K562 (cell line): Measurements from ENCODE around the gene JUNB. TPM values are rescaled to one million over a fixed set of nuclear protein-coding genes. Genes with fewer than 3 reads are reported as not detected.

ENCODE experiments used
- CREB3L1 ChIP-seq: fragments of 450-650 bp; IDR thresholded peaks from 2 replicates; pipeline ENCODE4 v1.6.1; 2014; ENCODE audit warnings: low read depth, mild to moderate bottlenecking, moderate library complexity, borderline replicate concordance
- FOSL1 ChIP-seq: fragments of 200-800 bp; sonication (Bioruptor generic); conservative IDR thresholded peaks from 2 replicates; pipeline ENCODE4 v1.6.1; 2016; ENCODE audit warnings: missing genetic modification characterization, missing compliant biosample characterization
- FOXP4 ChIP-seq: sonication (generic); formaldehyde crosslinking; IDR thresholded peaks from 2 replicates; pipeline ENCODE4 v1.8.0; 2022; ENCODE audit warnings: mild to moderate bottlenecking, missing genetic modification reagents, borderline replicate concordance
- HNRNPK ChIP-seq: fragments of 200-400 bp; formaldehyde crosslinking; IDR thresholded peaks from one replicate; pipeline ENCODE4 v1.6.1; 2018; ENCODE audit warnings: mild to moderate bottlenecking, low read depth, low read length; ENCODE audit not compliant: poor library complexity, severe bottlenecking
- HOMEZ ChIP-seq: fragments of 250-450 bp; sonication (Bioruptor Pico); IDR thresholded peaks from 2 replicates; pipeline ENCODE4 v1.4.0; 2020; ENCODE audit warnings: mild to moderate bottlenecking, moderate library complexity
- KAT7 ChIP-seq: sonication (generic); formaldehyde crosslinking; IDR thresholded peaks from 2 replicates; pipeline ENCODE4 v1.8.0; 2022; ENCODE audit warnings: missing genetic modification reagents, mild to moderate bottlenecking, borderline replicate concordance
- LEF1 ChIP-seq: fragments of 450-650 bp; IDR thresholded peaks from 2 replicates; pipeline ENCODE4 v1.6.1; 2016; ENCODE audit warnings: mild to moderate bottlenecking
- NONO ChIP-seq, 2 experiments: fragments of 200-400 bp in 1 of 2; fragments of 450-650 bp in 1 of 2; formaldehyde crosslinking in 1 of 2; IDR thresholded peaks; 2 replicates each; pipeline ENCODE4 v1.6.1; 2017; ENCODE audit warnings: low read depth in 2 of 2, mild to moderate bottlenecking in 2 of 2, moderate library complexity in 2 of 2, low read length in 1 of 2
- PPARD ChIP-seq: fragments of 250-450 bp; sonication (Bioruptor Pico); IDR thresholded peaks from 2 replicates; pipeline ENCODE4 v1.8.0; 2022; ENCODE audit warnings: inconsistent platforms, mild to moderate bottlenecking, moderate library complexity
- RFX1 ChIP-seq: fragments of 450-650 bp; IDR thresholded peaks from 2 replicates; pipeline ENCODE4 v1.6.1; 2016; ENCODE audit warnings: mild to moderate bottlenecking, moderate library complexity
- RFX5 ChIP-seq: IDR thresholded peaks from 2 replicates; pipeline ENCODE4 v1.6.1; 2011; ENCODE audit warnings: low read depth, mild to moderate bottlenecking, improper control_type of control experiment, low read length
- SAP30 ChIP-seq: fragments of 200-600 bp; sonication (generic); IDR thresholded peaks from 2 replicates; pipeline ENCODE4 v1.6.1; 2012; ENCODE audit warnings: borderline replicate concordance, low read depth, mild to moderate bottlenecking, moderate library complexity, low read length, control low read depth, inconsistent platforms; ENCODE audit not compliant: insufficient read depth, poor library complexity, severe bottlenecking
- SMAD2 ChIP-seq: fragments of 150-350 bp; IDR thresholded peaks from 2 replicates; pipeline ENCODE4 v1.6.1; 2014; ENCODE audit warnings: low read depth, mild to moderate bottlenecking, low read length
- TRIM24 ChIP-seq, 2 experiments: fragments of 450-650 bp; IDR thresholded peaks; 2 replicates each; pipeline ENCODE4 v1.6.1; 2016
- U2AF2 ChIP-seq: fragments of 200-400 bp; formaldehyde crosslinking; optimal IDR thresholded peaks from 2 replicates; pipeline ENCODE3; 2017; ENCODE audit warnings: low read depth, mild to moderate bottlenecking, low read length
- ZNF165 ChIP-seq: fragments of 250-450 bp; sonication (Bioruptor Pico); IDR thresholded peaks from 2 replicates; pipeline ENCODE4 v1.4.0; 2020; ENCODE audit warnings: borderline replicate concordance
- ZNF655 ChIP-seq: fragments of 250-450 bp; sonication (Bioruptor Pico); IDR thresholded peaks from 2 replicates; pipeline ENCODE4 v1.5.0; 2021
- ZNF707 ChIP-seq: fragments of 250-450 bp; sonication (Bioruptor Pico); conservative IDR thresholded peaks from 2 replicates; pipeline ENCODE4 v1.8.0; 2022; ENCODE audit warnings: inconsistent platforms, mild to moderate bottlenecking, moderate library complexity
- polyA plus RNA-seq, 8 experiments: library from polyadenylated mRNA; depleted of rRNA in 4 of 8; stranded (reverse) in 5 of 8; unstranded in 3 of 8; fragments of >200 nt; fragmentation: Nextera tagmentation in 2 of 8; fragmentation: Illumina TruSeq in 1 of 8; extraction: Ambion mirVana in 2 of 8; extraction: Trizol in 1 of 8; gene quantifications; 2 replicates each; pipeline versions ENCODE4 v1.2.1 to v1.2.3, GENCODE V29; 2011 to 2014; ENCODE audit warnings: inconsistent platforms in 1 of 8, missing spikeins in 1 of 8
- total RNA-seq, 7 experiments: library from RNA; depleted of rRNA in 6 of 7; stranded (reverse); fragments of >200 nt in 6 of 7; fragmentation: Illumina TruSeq in 2 of 7; extraction: Trizol in 2 of 7; gene quantifications; 2 replicates each; pipeline versions ENCODE4 v1.2.1 to v1.2.3, GENCODE V29; 2011 to 2021; ENCODE audit warnings: low replicate concordance in 1 of 7
- TF ChIP-seq, protein P1 (sequence below), 2 experiments: IDR thresholded peaks; 2 replicates each; pipeline ENCODE4 v1.6.1; 2011; ENCODE audit warnings: borderline replicate concordance in 1 of 2, control low read depth in 1 of 2, low read depth in 1 of 2, low read length in 1 of 2, mild to moderate bottlenecking in 1 of 2, mixed read lengths in 1 of 2, moderate library complexity in 1 of 2; ENCODE audit not compliant: insufficient read depth in 1 of 2, insufficient read length in 1 of 2, poor library complexity in 1 of 2, severe bottlenecking in 1 of 2; ENCODE audit errors: extremely low read depth in 1 of 2

The JUNB gene
- total and polyA plus RNA-seq, 9 of the 15 experiments (the other 6 are each of a cell fraction or from before 2014, with no cell fraction given): 0.23 to 88.1 (median 13.1) TPM

DNA sequence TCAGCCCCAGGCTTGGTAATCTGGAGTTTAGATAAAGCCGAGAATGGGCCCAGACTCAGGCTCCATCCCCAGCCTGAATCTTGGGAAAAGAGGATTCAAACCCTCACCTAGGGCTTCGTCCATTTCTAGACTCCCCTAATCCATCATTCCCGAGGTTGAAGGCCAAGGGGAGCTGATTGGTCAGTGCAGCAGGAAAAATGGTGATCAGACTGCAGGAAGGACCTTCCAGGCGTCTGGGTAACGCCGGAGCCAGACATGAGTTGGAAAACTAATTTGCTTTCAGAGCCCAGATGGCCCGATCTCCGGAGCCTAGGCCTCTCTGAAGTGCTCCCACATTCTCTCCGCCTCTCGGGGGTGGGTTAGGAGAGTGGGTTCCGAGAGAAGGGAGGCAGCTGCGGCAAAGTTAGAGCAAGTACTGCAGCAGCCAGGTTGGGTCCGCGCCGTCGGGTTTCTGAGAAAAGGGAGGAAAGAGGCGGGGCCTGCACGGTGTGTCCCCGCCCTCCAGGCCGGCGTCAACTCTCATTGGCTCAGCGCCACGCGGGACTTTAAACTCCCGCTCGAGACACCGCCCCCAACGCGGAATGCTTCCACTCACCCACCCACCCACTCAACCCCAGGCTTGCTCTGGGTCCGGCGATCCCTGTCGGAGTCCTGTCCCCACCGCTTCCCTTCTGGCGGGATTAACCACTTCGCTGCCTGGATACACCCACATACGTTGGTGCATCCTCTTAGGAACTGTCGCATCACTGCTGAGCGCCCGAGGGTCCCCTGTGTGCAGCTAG lies 43.9 kb downstream of the JUNB start (continued):
- no peak for TF ChIP-seq HNRNPK
- TF ChIP-seq ZNF707 (CRISPR knock-in tag): no peak
- TF ChIP-seq FOXP4 (CRISPR knock-in tag): 0 out of 2 replicates have a peak, but pooled peaks have one; percentile 24
- TF ChIP-seq ZNF655 (CRISPR knock-in tag): no peak
- no peak for TF ChIP-seq RFX5
- TF ChIP-seq ZNF165: no peak
- no peak for TF ChIP-seq RFX1
- no peak for TF ChIP-seq HOMEZ (CRISPR knock-in tag)
- TF ChIP-seq TRIM24 (IDR thresholded peaks at IDR 0.05): peak in 1 of 2 experiments; percentile 83; a peak in 2 of 4 replicates
- TF ChIP-seq KAT7 (CRISPR knock-in tag): no peak
- no peak for TF ChIP-seq FOSL1 (tag)
- no peak for TF ChIP-seq SMAD2
- no peak for TF ChIP-seq PPARD (CRISPR knock-in tag)
- no peak for TF ChIP-seq LEF1
- no peak for TF ChIP-seq U2AF2
- no peak for TF ChIP-seq CREB3L1
- no peak for TF ChIP-seq NONO (IDR thresholded peaks at IDR 0.05; ENCODE audit: low read depth in 2 of 2, low read length in 1 of 2)
- TF ChIP-seq SAP30: no peak
- TF ChIP-seq, protein P1, sequence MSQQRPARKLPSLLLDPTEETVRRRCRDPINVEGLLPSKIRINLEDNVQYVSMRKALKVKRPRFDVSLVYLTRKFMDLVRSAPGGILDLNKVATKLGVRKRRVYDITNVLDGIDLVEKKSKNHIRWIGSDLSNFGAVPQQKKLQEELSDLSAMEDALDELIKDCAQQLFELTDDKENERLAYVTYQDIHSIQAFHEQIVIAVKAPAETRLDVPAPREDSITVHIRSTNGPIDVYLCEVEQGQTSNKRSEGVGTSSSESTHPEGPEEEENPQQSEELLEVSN (IDR thresholded peaks at IDR 0.05; ENCODE audit: borderline replicate concordance in 1 of 2, extremely low read depth in 1 of 2, insufficient read depth in 1 of 2, insufficient read length in 1 of 2, low read depth in 1 of 2, low read length in 1 of 2, poor library complexity in 1 of 2, severe bottlenecking in 1 of 2): peak; percentile 29 to 40
